ENCODE data around the gene LMBRD2. TPM values are rescaled to one million over a fixed set of nuclear protein-coding genes. Genes with fewer than 3 reads are reported as not detected.

The LMBRD2 gene
- total RNA-seq, 1 donor from 2014 or later: 6.9 TPM

DNA sequence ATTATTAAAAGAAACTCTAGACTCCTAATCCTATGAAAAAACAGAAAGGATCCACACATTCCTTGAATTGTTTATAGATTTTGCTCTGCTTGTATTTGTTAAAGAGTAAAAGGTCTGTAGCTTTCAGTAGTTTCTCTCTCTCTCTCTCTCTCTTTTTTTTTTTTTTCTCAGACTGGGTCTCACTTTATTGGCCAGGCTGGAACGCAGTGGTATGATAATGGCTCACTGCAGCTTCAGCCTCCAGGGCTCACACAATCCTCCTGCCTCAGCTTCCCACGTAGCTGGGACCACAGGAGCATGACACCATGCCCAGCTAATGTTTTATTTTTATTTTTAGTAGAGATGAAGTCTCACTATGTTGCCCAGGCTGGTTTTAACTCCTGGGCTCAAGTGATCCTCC is 94.3 kb downstream of the LMBRD2 start:
- no peak overlapping the region for H3K27ac Mint-ChIP-seq
- TF ChIP-seq, protein P1, sequence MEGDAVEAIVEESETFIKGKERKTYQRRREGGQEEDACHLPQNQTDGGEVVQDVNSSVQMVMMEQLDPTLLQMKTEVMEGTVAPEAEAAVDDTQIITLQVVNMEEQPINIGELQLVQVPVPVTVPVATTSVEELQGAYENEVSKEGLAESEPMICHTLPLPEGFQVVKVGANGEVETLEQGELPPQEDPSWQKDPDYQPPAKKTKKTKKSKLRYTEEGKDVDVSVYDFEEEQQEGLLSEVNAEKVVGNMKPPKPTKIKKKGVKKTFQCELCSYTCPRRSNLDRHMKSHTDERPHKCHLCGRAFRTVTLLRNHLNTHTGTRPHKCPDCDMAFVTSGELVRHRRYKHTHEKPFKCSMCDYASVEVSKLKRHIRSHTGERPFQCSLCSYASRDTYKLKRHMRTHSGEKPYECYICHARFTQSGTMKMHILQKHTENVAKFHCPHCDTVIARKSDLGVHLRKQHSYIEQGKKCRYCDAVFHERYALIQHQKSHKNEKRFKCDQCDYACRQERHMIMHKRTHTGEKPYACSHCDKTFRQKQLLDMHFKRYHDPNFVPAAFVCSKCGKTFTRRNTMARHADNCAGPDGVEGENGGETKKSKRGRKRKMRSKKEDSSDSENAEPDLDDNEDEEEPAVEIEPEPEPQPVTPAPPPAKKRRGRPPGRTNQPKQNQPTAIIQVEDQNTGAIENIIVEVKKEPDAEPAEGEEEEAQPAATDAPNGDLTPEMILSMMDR (IDR thresholded peaks at IDR 0.05; ENCODE audit: unreplicated experiment): no peak
- H3K27me3 Mint-ChIP-seq: no peaks in the 10 kb centered on the region

GRCh38 chr5:36056422-36056821 is 95.3 kb downstream of the LMBRD2 start:
- no peaks in the 10 kb centered on the region for H3K27me3 Mint-ChIP-seq
- no peak overlapping the region for H3K27ac Mint-ChIP-seq
- TF ChIP-seq, protein P1 (IDR thresholded peaks at IDR 0.05; ENCODE audit: unreplicated experiment): no peak
- H3K4me1 Mint-ChIP-seq (ENCODE audit: low read depth): peaks cover 3% of the 10 kb centered on the region
- DNase-seq (ENCODE audit: low spot score, unreplicated experiment): no peak
- H3K9me3 Mint-ChIP-seq (ENCODE audit: low read depth): no peaks in the 10 kb centered on the region
- no peaks in the 10 kb centered on the region for H3K36me3 Mint-ChIP-seq (ENCODE audit: insufficient read depth)
- H3K4me3 Mint-ChIP-seq (ENCODE audit: low read depth): no peak overlapping the region

More for the DNA sequence above, 94.3 kb downstream of the LMBRD2 start:
- no peak overlapping the region for H3K4me3 Mint-ChIP-seq (ENCODE audit: low read depth)
- no peaks in the 10 kb centered on the region for H3K36me3 Mint-ChIP-seq (ENCODE audit: insufficient read depth)
- no peaks in the 10 kb centered on the region for H3K9me3 Mint-ChIP-seq (ENCODE audit: low read depth)
- H3K4me1 Mint-ChIP-seq (ENCODE audit: low read depth): peaks cover 3% of the 10 kb centered on the region
- no peak for DNase-seq (ENCODE audit: low spot score, unreplicated experiment)

DNA sequence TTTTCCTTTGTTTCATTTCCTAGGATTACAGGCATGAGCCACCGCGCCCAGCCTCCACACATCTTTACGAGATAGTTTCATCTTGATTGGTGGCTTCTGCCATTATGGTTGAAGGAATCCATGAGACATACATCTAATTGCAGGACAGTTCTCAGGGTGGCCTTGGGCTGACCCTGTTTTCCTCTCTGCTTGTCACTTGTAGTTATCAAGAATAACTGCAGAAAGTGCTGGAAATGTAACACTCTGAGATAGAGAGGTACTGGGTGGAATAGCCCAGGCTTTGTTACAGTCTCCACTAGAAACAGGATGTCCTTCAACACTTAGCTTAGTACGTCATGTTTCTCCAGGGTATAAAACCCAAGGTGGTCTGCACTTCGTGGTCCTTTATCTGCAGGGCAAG is 95.7 kb downstream of the LMBRD2 start:
- Mint-ChIP-seq H3K36me3 (ENCODE audit: insufficient read depth) (no peaks in the 10 kb centered on the region), H3K27me3 (no peaks in the 10 kb centered on the region), H3K27ac (no peak overlapping the region), H3K4me3 (ENCODE audit: low read depth) (no peak overlapping the region), H3K9me3 (ENCODE audit: low read depth) (no peaks in the 10 kb centered on the region), H3K4me1 (ENCODE audit: low read depth) (peaks cover 3% of the 10 kb centered on the region)
- TF ChIP-seq, protein P1 (IDR thresholded peaks at IDR 0.05; ENCODE audit: unreplicated experiment): no peak
- DNase-seq (ENCODE audit: low spot score, unreplicated experiment): no peak

DNA sequence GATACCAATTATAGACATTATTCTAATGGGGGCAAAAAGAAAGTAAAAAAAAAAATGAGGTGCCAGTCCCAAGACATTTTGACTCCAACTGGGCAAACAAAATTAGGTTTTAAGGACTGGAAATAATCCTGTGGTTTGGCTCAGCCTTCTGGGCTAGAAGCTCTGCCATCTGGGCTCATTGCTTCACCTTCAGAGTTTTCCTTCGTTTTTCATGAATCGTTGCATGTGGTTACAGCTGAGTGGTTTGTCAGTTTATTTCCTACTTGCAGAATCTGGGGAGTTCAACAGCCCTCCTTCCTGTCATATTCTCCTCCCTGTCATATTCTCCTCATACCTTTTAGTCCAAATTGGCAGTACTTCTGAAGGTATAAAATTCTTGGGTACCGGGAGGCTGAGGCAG is 97.0 kb downstream of the LMBRD2 start:
- H3K9me3 Mint-ChIP-seq (ENCODE audit: low read depth): no peaks in the 10 kb centered on the region
- DNase-seq (ENCODE audit: low spot score, unreplicated experiment): no peak
- no peaks in the 10 kb centered on the region for H3K36me3 Mint-ChIP-seq (ENCODE audit: insufficient read depth)
- no peak overlapping the region for H3K4me3 Mint-ChIP-seq (ENCODE audit: low read depth)
- TF ChIP-seq, protein P1 (IDR thresholded peaks at IDR 0.05; ENCODE audit: unreplicated experiment): no peak
- no peaks in the 10 kb centered on the region for H3K27me3 Mint-ChIP-seq
- H3K27ac Mint-ChIP-seq: no peak overlapping the region
- H3K4me1 Mint-ChIP-seq (ENCODE audit: low read depth): peaks cover 3% of the 10 kb centered on the region

GRCh38 chr5:36052538-36052937 is 99.1 kb downstream of the LMBRD2 start:
- Mint-ChIP-seq H3K27me3 (no peaks in the 10 kb centered on the region), H3K4me3 (ENCODE audit: low read depth) (no peak overlapping the region), H3K36me3 (ENCODE audit: insufficient read depth) (no peaks in the 10 kb centered on the region), H3K9me3 (ENCODE audit: low read depth) (no peaks in the 10 kb centered on the region), H3K4me1 (ENCODE audit: low read depth) (no peaks in the 10 kb centered on the region), H3K27ac (no peak overlapping the region)
- DNase-seq (ENCODE audit: low spot score, unreplicated experiment): no peak
- TF ChIP-seq, protein P1 (IDR thresholded peaks at IDR 0.05; ENCODE audit: unreplicated experiment): no peak

All from progenitor cell of endocrine pancreas (in vitro differentiated cells).